Panc1 (cell line): Measurements from ENCODE around the gene SLC9B2. TPM values are rescaled to one million over a fixed set of nuclear protein-coding genes. Genes with fewer than 3 reads are reported as not detected.

Experiments
- ATAC-seq: fragments of 200-7000 bp; cut with Tn5 transposase; 2 replicates; pipeline ENCODE4 v1.9.1; 2020; ENCODE audit warnings: mild to moderate bottlenecking, moderate library complexity
- Bru-seq: library from RNA; stranded (reverse); fragments of 400-500 nt; gene quantifications from one replicate; lab custom pipeline; 2021; lab: Mats Ljungman, UMichigan
- BruChase-seq, 2 experiments: library from RNA; stranded (reverse); fragments of 400-500 nt; gene quantifications; one replicate each; lab custom pipeline; 2021; lab: Mats Ljungman, UMichigan
- BruUV-seq: library from RNA; stranded (reverse); fragments of 400-500 nt; replicated peaks from 2 replicates; lab custom pipeline; 2021; lab: Mats Ljungman, UMichigan
- CTCF ChIA-PET: fragments of 300-600 bp; sonication (Branson Sonifier 250); formaldehyde crosslinking; loops from one replicate; lab custom pipeline; 2022; ENCODE audit warnings: antibody characterized with exemption; lab: Charles Lee
- POLR2A ChIA-PET: fragments of 300-600 bp; sonication (Branson Sonifier 250); formaldehyde crosslinking; loops from one replicate; lab custom pipeline; 2022; ENCODE audit warnings: antibody characterized with exemption; lab: Charles Lee
- DNase-seq: peaks from one replicate; pipeline ENCODE4 v3.0.0-alpha.2; 2010; ENCODE audit warnings: low read depth, low spot score
- H3K27ac ChIP-seq: 2 replicates; pipeline ENCODE4 v1.5.1; 2011; ENCODE audit warnings: mild to moderate bottlenecking, low read length, inconsistent platforms
- H3K27me3 ChIP-seq: fragments of 200-500 bp; sonication (Bioruptor generic); 2 replicates; pipeline ENCODE4 v1.6.0; 2014; ENCODE audit warnings: low read length, inconsistent platforms; ENCODE audit not compliant: control insufficient read depth, insufficient read depth
- H3K36me3 ChIP-seq: fragments of 200-500 bp; sonication (Bioruptor generic); 2 replicates; pipeline ENCODE4 v1.5.1; 2014; ENCODE audit warnings: inconsistent platforms, mild to moderate bottlenecking, low read length, moderate library complexity; ENCODE audit not compliant: control insufficient read depth, insufficient read depth
- H3K4me1 ChIP-seq: 2 replicates; pipeline ENCODE4 v1.5.1; 2011; ENCODE audit warnings: inconsistent platforms, mild to moderate bottlenecking, low read length, moderate library complexity; ENCODE audit not compliant: control insufficient read depth, insufficient read depth
- H3K4me3 ChIP-seq, 2 experiments: 2 replicates each; pipeline ENCODE4 v1.5.1; 2011 to 2012; ENCODE audit warnings: low read depth in 2 of 2, low read length in 2 of 2, mild to moderate bottlenecking in 2 of 2, inconsistent platforms in 1 of 2, moderate library complexity in 1 of 2
- H3K9me3 ChIP-seq: fragments of 200-500 bp; sonication (Bioruptor generic); 2 replicates; pipeline ENCODE4 v1.5.1; 2014; ENCODE audit warnings: low read depth, mild to moderate bottlenecking, inconsistent platforms, low read length, moderate library complexity; ENCODE audit not compliant: control insufficient read depth, insufficient read depth
- CTCF ChIP-seq: fragments of 450-650 bp; IDR thresholded peaks from 2 replicates; pipeline ENCODE4 v1.5.1; 2017; ENCODE audit warnings: mild to moderate bottlenecking
- POLR2AphosphoS5 ChIP-seq: IDR thresholded peaks from 2 replicates; pipeline ENCODE4 v1.6.1; 2012; ENCODE audit warnings: mild to moderate bottlenecking, low read depth, low read length, moderate library complexity
- REST ChIP-seq, 2 experiments: IDR thresholded peaks; 2 replicates each; pipeline ENCODE4 v1.6.1; 2011 to 2012; ENCODE audit warnings: low read depth in 2 of 2, control low read depth in 1 of 2, low read length in 1 of 2, mild to moderate bottlenecking in 1 of 2, moderate library complexity in 1 of 2; ENCODE audit not compliant: insufficient read depth in 1 of 2
- SIN3A ChIP-seq: IDR thresholded peaks from 2 replicates; pipeline ENCODE4 v1.6.1; 2012; ENCODE audit warnings: low read depth, mild to moderate bottlenecking, low read length, moderate library complexity, borderline replicate concordance; ENCODE audit not compliant: insufficient read depth
- TCF7L2 ChIP-seq: IDR thresholded peaks from 2 replicates; pipeline ENCODE4 v1.6.1; 2011; ENCODE audit warnings: mild to moderate bottlenecking, low read depth, low read length, inconsistent platforms
- in situ Hi-C: cut with HindIII; loops from 2 replicates; pipeline ENCODE4 v1.10.0; 2016; ENCODE audit warnings: low sequenced_read_pairs, low pct_unique_long_range_greater_than_20kb
- intact Hi-C: fragments of 100-400 bp; cut with micrococcal nuclease; formaldehyde crosslinking; loops from one replicate; pipeline ENCODE4 v1.10.0; 2022; ENCODE audit not compliant: unreplicated experiment
- long read RNA-seq: library from polyadenylated mRNA; unstranded; transcript quantifications from one replicate; pipeline ENCODE4 v2.0.0, GENCODE V29; 2021; ENCODE audit not compliant: unreplicated experiment
- polyA plus RNA-seq: library from polyadenylated mRNA; unstranded; fragments of >200 nt; gene quantifications from one replicate; pipeline ENCODE4 v1.2.1, GENCODE V29; 2012; ENCODE audit warnings: missing spikeins; ENCODE audit not compliant: insufficient read length
- total RNA-seq: library from RNA; stranded (reverse); gene quantifications from one replicate; pipeline ENCODE4 v1.2.1, GENCODE V29; 2021; ENCODE audit not compliant: unreplicated experiment

SLC9B2 gene
- total RNA-seq (14.6 TPM), Bru-seq, nascent RNA (percentile 66 among the genes with signal in this experiment), BruChase-seq, experiment 1, labeled RNA remaining after a 2-hour chase (percentile 56 among the genes with signal in this experiment), BruChase-seq, experiment 2, labeled RNA remaining after a 6-hour chase (percentile 59 among the genes with signal in this experiment)
- 8.9 TPM for polyA plus RNA-seq
- long read RNA-seq, partial matches to known transcripts: 2 of 9 reads
- long read RNA-seq, other reads (novel, unspliced or antisense): 4 of 9 reads

DNA sequence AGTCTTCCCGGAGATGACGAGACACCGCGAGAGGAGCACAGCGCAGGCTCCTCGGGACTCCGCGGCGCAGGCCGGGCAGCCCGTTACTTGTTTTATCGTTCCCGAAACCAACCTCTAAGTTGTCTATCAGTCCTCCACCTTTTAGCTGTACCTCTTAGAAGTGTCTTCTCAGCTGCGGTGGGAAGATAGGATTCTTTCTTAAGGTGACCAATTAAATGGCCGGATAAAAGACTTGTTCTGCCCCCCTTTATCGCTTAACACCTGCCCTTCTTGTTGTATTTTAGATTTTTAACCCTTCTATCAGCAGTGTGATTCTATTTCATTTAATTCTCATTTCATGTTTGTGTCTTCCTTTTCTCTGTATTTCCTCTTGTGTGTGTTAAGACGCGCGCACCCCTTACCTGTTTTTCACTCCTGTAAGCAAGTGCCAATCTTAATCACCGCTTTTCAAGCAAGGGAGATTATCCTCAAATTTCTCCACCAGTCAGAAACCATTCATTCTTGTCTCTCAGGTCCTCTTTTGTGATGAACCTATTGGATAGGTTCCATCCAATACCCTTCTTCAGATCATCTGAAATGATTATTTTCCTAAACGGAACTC lies at the start of gene SLC9B2:
SLC9B2 (minus strand) TSS at position 15 of the 601 bp plus-strand sequence. CDS start 9,211 bp downstream, outside the sequence.
- H3K4me3 ChIP-seq: peak within 1 kb of the TSS; percentile 68 to 74
- H3K27me3 ChIP-seq: no peaks in the 10 kb centered on the region
- CTCF ChIA-PET: no interaction called here
- peaks cover 15% of the 10 kb centered on the region for H3K4me1 ChIP-seq
- intact Hi-C loops (no loop called here), in situ Hi-C loops (no loop called here)
- BruUV-seq: TSS peak; percentile 87
- peak within 1 kb of the TSS; percentile 84 for H3K27ac ChIP-seq
- TF ChIP-seq TCF7L2 (no peak), CTCF (no peak), POLR2AphosphoS5 (peak; percentile 10; the same call in 1 of the 2 replicates)
- no peaks in the 10 kb centered on the region for H3K9me3 ChIP-seq
- H3K36me3 ChIP-seq: no peaks in the 10 kb centered on the region
- POLR2A ChIA-PET: interaction anchor here (0.6 kb wide), 1 partner anchor 57 kb away, joined by 6 read pairs; no protein-coding TSS in a partner anchor
- DNase-seq (no peak), ATAC-seq (no peak; the same call in 1 of the 2 replicates)

DNA sequence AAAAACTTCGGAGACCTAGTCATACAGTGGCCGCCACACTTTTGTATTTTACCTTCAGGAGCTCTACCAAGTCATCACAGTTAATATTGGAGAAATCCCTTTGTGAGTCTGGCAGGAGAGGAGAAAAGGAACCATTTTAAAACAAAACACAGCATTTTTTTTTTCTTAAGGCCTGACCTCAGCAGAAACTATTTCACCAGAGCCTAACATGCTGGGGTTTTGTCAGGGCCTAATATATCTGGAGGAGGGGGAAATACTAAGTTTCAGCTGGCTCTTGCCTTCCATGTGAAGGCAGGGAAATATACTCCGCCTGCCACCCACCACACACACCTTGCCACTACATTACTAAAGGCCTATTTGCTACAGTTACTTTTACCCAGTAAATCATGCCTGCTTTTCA lies 49.6 kb upstream of the SLC9B2 start:
- no peak for ATAC-seq
- H3K36me3 ChIP-seq: peaks cover 5% of the 10 kb centered on the region; the same call in 1 of the 2 replicates
- BruUV-seq: no TSS peak
- POLR2A ChIA-PET: no interaction called here
- no peak overlapping the region for H3K4me3 ChIP-seq
- intact Hi-C loops (no loop called here), in situ Hi-C loops (no loop called here)
- no peaks in the 10 kb centered on the region for H3K9me3 ChIP-seq
- no peaks in the 10 kb centered on the region for H3K27me3 ChIP-seq
- no peaks in the 10 kb centered on the region for H3K4me1 ChIP-seq
- DNase-seq: no peak
- no peak for TF ChIP-seq REST (IDR thresholded peaks at IDR 0.05; ENCODE audit: insufficient read depth in 1 of 2, low read depth in 2 of 2, low read length in 1 of 2)
- no peak for TF ChIP-seq CTCF
- no peak for TF ChIP-seq POLR2AphosphoS5
- no peak for TF ChIP-seq SIN3A
- no peak for TF ChIP-seq TCF7L2
- CTCF ChIA-PET: no interaction called here
- no peak overlapping the region for H3K27ac ChIP-seq
